ENCODE measurements around the gene PRRG2. TPM values are rescaled to one million over a fixed set of nuclear protein-coding genes. Genes with fewer than 3 reads are reported as not detected.

PRRG2 gene
- 1.4 TPM for total RNA-seq

DNA sequence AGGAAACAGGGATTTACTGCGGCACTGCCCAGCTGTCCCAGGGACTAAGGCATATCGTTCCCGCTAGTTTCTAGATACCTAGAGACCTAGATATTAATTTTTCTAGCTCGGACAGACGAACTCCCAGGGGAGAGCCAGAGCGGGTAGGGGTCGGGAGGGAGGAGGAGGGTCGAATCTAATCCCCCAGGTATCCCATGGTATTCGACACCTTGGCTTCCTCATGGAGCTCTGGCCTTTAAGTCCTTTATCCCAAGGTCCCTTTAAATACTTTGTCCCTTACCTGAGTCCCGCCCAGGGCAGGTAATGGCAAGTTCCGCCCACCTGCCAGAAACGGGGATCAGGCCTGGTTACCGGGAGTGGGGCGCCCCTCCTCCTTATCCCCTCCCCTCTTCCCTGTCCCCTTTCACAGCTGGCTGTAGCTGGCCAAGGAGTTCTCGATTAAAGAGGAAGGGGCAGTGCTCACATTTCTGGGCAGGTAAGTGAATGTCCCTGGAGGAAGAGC is at the start of gene PRRG2:
PRRG2 (plus strand) TSS at position 310 of the 502 bp plus-strand sequence. CDS start 1,904 bp downstream, outside the sequence.
- Histone ChIP-seq H3K4me3 (ENCODE audit: low read length) (peak within 1 kb of the TSS; percentile 67), H3K4me1 (ENCODE audit: insufficient read depth, low read length) (peaks cover 17% of the 10 kb centered on the region)

GRCh38 chr19:49533551-49534488 is 47.3 kb upstream of the PRRG2 start:
- H3K4me1 ChIP-seq (ENCODE audit: insufficient read depth, low read length), result peaks cover 38% of the 10 kb centered on the region
- no peaks in the 10 kb centered on the region for H3K27me3 ChIP-seq (ENCODE audit: insufficient read depth, low read length)
- H3K9me3 ChIP-seq (ENCODE audit: low read depth, low read length), result no peaks in the 10 kb centered on the region
- H3K4me3 ChIP-seq (ENCODE audit: low read length), result peak overlapping the region; percentile 36

More for the DNA sequence above, at the start of gene PRRG2:
- H3K9me3 ChIP-seq (ENCODE audit: low read depth, low read length), result no peaks in the 10 kb centered on the region
- no peaks in the 10 kb centered on the region for H3K27me3 ChIP-seq (ENCODE audit: insufficient read depth, low read length)

GRCh38 chr19:49534632-49535385 is 46.3 kb upstream of the PRRG2 start:
- H3K27me3 ChIP-seq (ENCODE audit: insufficient read depth, low read length), result no peaks in the 10 kb centered on the region
- H3K4me3 ChIP-seq (ENCODE audit: low read length), result peak overlapping the region; percentile 36
- peaks cover 38% of the 10 kb centered on the region for H3K4me1 ChIP-seq (ENCODE audit: insufficient read depth, low read length)
- H3K9me3 ChIP-seq (ENCODE audit: low read depth, low read length), result no peaks in the 10 kb centered on the region

DNA sequence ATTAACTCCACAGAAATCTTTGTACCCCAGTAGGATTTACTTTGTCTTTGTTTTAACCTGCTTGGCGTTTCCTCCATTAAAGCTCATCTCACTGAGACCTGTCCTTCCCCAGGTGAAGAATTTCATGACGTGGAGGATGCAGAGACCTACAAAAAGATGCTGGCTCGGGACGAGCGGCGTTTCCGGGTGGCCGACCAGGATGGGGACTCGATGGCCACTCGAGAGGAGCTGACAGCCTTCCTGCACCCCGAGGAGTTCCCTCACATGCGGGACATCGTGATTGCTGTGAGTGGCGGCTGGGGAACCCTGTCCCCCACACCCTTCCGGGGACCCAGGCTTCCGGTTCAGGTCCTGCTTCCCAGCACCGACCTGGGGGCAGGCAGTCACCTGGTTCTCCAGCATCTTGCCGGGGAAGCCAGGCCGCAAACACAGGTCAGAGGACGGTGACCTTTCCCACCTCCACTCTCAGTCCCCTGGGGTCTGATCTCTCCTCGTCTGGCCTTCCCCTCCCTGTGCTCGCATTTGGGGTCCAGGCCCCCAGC is 44.1 kb upstream of the PRRG2 start:
- no peak overlapping the region for H3K4me3 ChIP-seq (ENCODE audit: low read length)

DNA sequence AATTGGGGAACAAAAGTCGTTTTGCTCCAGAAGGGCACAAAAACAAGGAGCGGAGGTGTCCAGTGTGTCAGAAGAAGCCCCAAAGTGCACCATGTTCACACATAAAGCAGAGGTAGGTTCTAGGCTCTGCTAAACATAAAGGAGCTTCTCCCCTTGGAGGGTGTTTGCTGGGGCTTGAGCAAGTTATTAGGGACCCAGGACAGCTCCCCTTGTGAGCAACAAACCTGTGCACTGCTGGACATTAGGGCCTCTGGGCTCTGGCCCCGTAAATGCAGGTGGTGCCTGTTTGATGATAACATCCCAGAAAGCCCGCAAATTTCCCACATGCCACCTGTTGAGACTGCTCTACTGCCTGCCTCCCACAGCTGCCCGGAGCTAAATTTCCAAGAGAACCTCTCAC is 42.5 kb upstream of the PRRG2 start:
- peaks cover 30% of the 10 kb centered on the region for H3K4me1 ChIP-seq (ENCODE audit: insufficient read depth, low read length)
- no peaks in the 10 kb centered on the region for H3K9me3 ChIP-seq (ENCODE audit: low read depth, low read length)
- no peak overlapping the region for H3K4me3 ChIP-seq (ENCODE audit: low read length)
- no peaks in the 10 kb centered on the region for H3K27me3 ChIP-seq (ENCODE audit: insufficient read depth, low read length)

More for the DNA sequence above, 44.1 kb upstream of the PRRG2 start:
- H3K9me3 ChIP-seq (ENCODE audit: low read depth, low read length), result no peaks in the 10 kb centered on the region
- H3K4me1 ChIP-seq (ENCODE audit: insufficient read depth, low read length), result peaks cover 38% of the 10 kb centered on the region
- H3K27me3 ChIP-seq (ENCODE audit: insufficient read depth, low read length), result no peaks in the 10 kb centered on the region

GRCh38 chr19:49539192-49539952 is 41.7 kb upstream of the PRRG2 start:
- Histone ChIP-seq H3K27me3 (ENCODE audit: insufficient read depth, low read length) (no peaks in the 10 kb centered on the region), H3K4me3 (ENCODE audit: low read length) (no peak overlapping the region), H3K4me1 (ENCODE audit: insufficient read depth, low read length) (peaks cover 24% of the 10 kb centered on the region), H3K9me3 (ENCODE audit: low read depth, low read length) (no peaks in the 10 kb centered on the region)

GRCh38 chr19:49541914-49542313 is 39.2 kb upstream of the PRRG2 start:
- Histone ChIP-seq H3K4me1 (ENCODE audit: insufficient read depth, low read length) (peaks cover 16% of the 10 kb centered on the region), H3K27me3 (ENCODE audit: insufficient read depth, low read length) (no peaks in the 10 kb centered on the region), H3K9me3 (ENCODE audit: low read depth, low read length) (no peaks in the 10 kb centered on the region), H3K4me3 (ENCODE audit: low read length) (no peak overlapping the region)

DNA sequence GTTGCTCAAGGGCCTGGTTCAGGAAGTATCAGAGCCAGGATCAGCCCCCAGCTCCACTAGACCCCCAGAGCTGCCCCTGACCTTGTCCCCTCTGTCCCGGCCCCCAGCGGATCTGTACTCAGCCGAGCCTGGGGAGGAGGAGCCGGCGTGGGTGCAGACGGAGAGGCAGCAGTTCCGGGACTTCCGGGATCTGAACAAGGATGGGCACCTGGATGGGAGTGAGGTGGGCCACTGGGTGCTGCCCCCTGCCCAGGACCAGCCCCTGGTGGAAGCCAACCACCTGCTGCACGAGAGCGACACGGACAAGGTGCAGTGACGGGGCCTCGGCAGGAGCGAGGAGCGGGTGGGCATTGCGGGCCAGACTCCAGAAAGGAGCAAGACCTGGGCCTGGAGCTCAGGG is 38.7 kb upstream of the PRRG2 start:
- no peak overlapping the region for H3K4me3 ChIP-seq (ENCODE audit: low read length)
- H3K4me1 ChIP-seq (ENCODE audit: insufficient read depth, low read length), result peaks cover 16% of the 10 kb centered on the region
- H3K9me3 ChIP-seq (ENCODE audit: low read depth, low read length), result no peaks in the 10 kb centered on the region
- H3K27me3 ChIP-seq (ENCODE audit: insufficient read depth, low read length), result no peaks in the 10 kb centered on the region

GRCh38 chr19:49543032-49543431 is 38.1 kb upstream of the PRRG2 start:
- H3K4me1 ChIP-seq (ENCODE audit: insufficient read depth, low read length), result peaks cover 11% of the 10 kb centered on the region
- H3K9me3 ChIP-seq (ENCODE audit: low read depth, low read length), result no peaks in the 10 kb centered on the region
- H3K27me3 ChIP-seq (ENCODE audit: insufficient read depth, low read length), result no peaks in the 10 kb centered on the region
- H3K4me3 ChIP-seq (ENCODE audit: low read length), result no peak overlapping the region

DNA sequence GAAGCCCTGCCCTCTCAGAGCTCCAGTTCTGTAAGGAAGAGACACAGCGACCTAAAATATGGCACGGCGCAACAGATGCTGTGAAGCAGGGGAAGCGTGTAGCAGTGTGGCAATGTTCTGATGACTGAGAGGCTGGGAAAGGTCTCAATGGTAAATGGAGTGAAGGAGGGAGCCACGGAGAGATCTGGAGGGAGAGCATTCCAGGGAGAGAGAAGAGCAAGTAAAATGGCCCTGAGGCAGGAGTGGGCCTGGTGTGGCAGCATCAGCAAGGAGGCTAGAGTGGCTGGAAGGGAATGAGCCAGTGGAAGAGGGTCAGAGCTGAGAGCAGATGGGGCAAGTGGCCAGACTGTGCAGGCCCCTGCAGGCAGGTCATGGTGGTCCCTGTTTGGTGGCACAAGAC is 37.0 kb upstream of the PRRG2 start:
- no peak overlapping the region for H3K4me3 ChIP-seq (ENCODE audit: low read length)
- H3K9me3 ChIP-seq (ENCODE audit: low read depth, low read length), result no peaks in the 10 kb centered on the region
- peaks cover 20% of the 10 kb centered on the region for H3K4me1 ChIP-seq (ENCODE audit: insufficient read depth, low read length)
- no peaks in the 10 kb centered on the region for H3K27me3 ChIP-seq (ENCODE audit: insufficient read depth, low read length)

- Histone ChIP-seq H3K4me1 (ENCODE audit: insufficient read depth, low read length) (peaks cover 38% of the 10 kb centered on the region), H3K27me3 (ENCODE audit: insufficient read depth, low read length) (no peaks in the 10 kb centered on the region), H3K4me3 (ENCODE audit: low read length) (no peak overlapping the region), H3K9me3 (ENCODE audit: low read depth, low read length) (no peaks in the 10 kb centered on the region)
Measured at GRCh38 chr19:49546825-49547565, 34.1 kb upstream of the PRRG2 start.

GRCh38 chr19:49549045-49549444 is 32.1 kb upstream of the PRRG2 start:
- Histone ChIP-seq H3K4me1 (ENCODE audit: insufficient read depth, low read length) (peaks cover 57% of the 10 kb centered on the region), H3K27me3 (ENCODE audit: insufficient read depth, low read length) (no peaks in the 10 kb centered on the region), H3K4me3 (ENCODE audit: low read length) (no peak overlapping the region), H3K9me3 (ENCODE audit: low read depth, low read length) (no peaks in the 10 kb centered on the region)

DNA sequence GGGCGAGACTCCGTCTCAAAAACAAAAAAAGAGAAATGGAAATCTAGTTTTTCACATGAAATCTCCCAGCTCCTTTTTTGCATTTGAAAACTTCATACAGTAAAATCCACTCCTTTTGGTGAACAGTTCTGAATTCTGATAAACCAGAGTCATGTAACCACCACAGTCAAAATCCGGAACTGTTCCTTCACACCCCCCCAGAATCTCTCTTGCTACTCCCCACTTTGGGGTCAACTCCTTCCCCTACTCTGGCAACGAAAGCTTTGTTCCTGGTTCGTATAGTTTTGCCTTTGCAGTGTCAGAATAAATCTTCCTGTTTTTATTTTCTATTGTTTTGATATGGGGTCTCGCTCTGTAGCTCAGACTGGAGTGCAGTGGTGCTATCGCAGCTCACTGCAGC is 29.6 kb upstream of the PRRG2 start:
- no peaks in the 10 kb centered on the region for H3K9me3 ChIP-seq (ENCODE audit: low read depth, low read length)
- H3K4me1 ChIP-seq (ENCODE audit: insufficient read depth, low read length), result peaks cover 76% of the 10 kb centered on the region
- no peak overlapping the region for H3K4me3 ChIP-seq (ENCODE audit: low read length)
- H3K27me3 ChIP-seq (ENCODE audit: insufficient read depth, low read length), result no peaks in the 10 kb centered on the region

DNA sequence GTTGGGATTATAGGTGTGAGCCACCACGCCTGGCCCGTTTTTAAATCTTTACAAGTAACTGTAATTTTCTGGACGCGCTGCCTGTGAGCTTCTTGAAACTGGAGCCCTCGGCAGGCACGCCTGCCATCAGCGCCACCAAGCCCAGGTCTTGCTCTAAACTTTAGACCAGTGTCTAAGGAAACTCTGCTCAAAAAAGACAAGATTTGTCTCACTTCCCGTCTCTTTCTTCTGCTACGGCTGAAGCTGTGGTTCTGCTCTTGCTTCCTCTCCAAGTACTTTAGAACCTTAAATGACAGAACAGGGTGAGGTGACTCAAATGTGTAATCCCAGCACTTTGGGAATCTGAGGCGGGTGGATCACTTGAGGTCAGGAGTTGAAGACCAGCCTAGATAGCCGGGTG is 28.4 kb upstream of the PRRG2 start:
- H3K27me3 ChIP-seq (ENCODE audit: insufficient read depth, low read length), result no peaks in the 10 kb centered on the region
- peaks cover 76% of the 10 kb centered on the region for H3K4me1 ChIP-seq (ENCODE audit: insufficient read depth, low read length)
- no peak overlapping the region for H3K4me3 ChIP-seq (ENCODE audit: low read length)
- H3K9me3 ChIP-seq (ENCODE audit: low read depth, low read length), result no peaks in the 10 kb centered on the region

Data from mononuclear cell (primary cell).